ENCODE measurements around the gene CDHR2.

CDHR2 gene

GRCh38 chr5:176529741-176530141 is 19.4 kb upstream of the CDHR2 start:
- DNase-seq, result no peak

- no peak for DNase-seq
Observed at GRCh38 chr5:176530393-176530982, 18.7 kb upstream of the CDHR2 start.

- DNase-seq, result no peak
Observed at GRCh38 chr5:176530983-176531901, 17.9 kb upstream of the CDHR2 start.

- no peak for DNase-seq
Observed at GRCh38 chr5:176531902-176532493, 17.1 kb upstream of the CDHR2 start.

- no peak for DNase-seq
Observed at GRCh38 chr5:176532795-176533194, 16.3 kb upstream of the CDHR2 start.

GRCh38 chr5:176533390-176533789 is 15.8 kb upstream of the CDHR2 start:
- no peak for DNase-seq

GRCh38 chr5:176533894-176534611 is 15.1 kb upstream of the CDHR2 start:
- no peak for DNase-seq

- no peak for DNase-seq
Observed at GRCh38 chr5:176534640-176535039, 14.5 kb upstream of the CDHR2 start.

GRCh38 chr5:176535101-176535663 is 14.0 kb upstream of the CDHR2 start:
- DNase-seq, result no peak

- DNase-seq, result no peak
Observed at GRCh38 chr5:176535664-176536131, 13.4 kb upstream of the CDHR2 start.

GRCh38 chr5:176536132-176536901 is 12.8 kb upstream of the CDHR2 start:
- DNase-seq, result peak; percentile 87

GRCh38 chr5:176536902-176537553 is 12.1 kb upstream of the CDHR2 start, which contains the start of gene RNF44:
TSS of gene RNF44 (minus strand) at chr5:176537402. CDS start at chr5:176532472, 4,930 bp downstream.
- peak; percentile 98 for DNase-seq

- peak; percentile 99 for DNase-seq
Observed at GRCh38 chr5:176537554-176538229, 11.4 kb upstream of the CDHR2 start.

- DNase-seq, result no peak
Observed at GRCh38 chr5:176538230-176538988, 10.7 kb upstream of the CDHR2 start.

GRCh38 chr5:176538989-176539384 is 10.2 kb upstream of the CDHR2 start:
- DNase-seq, result no peak

- DNase-seq, result no peak
Observed at GRCh38 chr5:176540476-176540899, 8.7 kb upstream of the CDHR2 start.

- DNase-seq, result no peak
Observed at GRCh38 chr5:176540956-176541337, 8.2 kb upstream of the CDHR2 start.

- no peak for DNase-seq
Observed at GRCh38 chr5:176541338-176542134, 7.6 kb upstream of the CDHR2 start.

GRCh38 chr5:176542135-176542595 is 7.0 kb upstream of the CDHR2 start:
- DNase-seq, result no peak

All from fibroblast of skin of right biceps (primary cell).